Measurements from ENCODE around the gene STK25. TPM values are rescaled to one million over a fixed set of nuclear protein-coding genes. Genes with fewer than 3 reads are reported as not detected.
A peak's percentile ranks its signal among the peaks of the same experiment; 100 is the strongest.
"Not testable (repeated sequence)": the region's sequence is repeated elsewhere in the genome, so short reads cannot be mapped to it uniquely, and the experiment has no call there.

Gene STK25
- total RNA-seq, 2 donors from 2014 or later, result 105 to 109 TPM

GRCh38 chr2:241451840-241452506 lies 56.4 kb downstream of the STK25 start:
- DNase-seq (no peak), ATAC-seq (no peak)
- H3K9me3 ChIP-seq (ENCODE audit: control insufficient read depth, low read length, poor library complexity, severe bottlenecking), result no peaks in the 10 kb centered on the region
- peaks cover 6% of the 10 kb centered on the region for H3K27me3 Mint-ChIP-seq
- H3K4me3 Mint-ChIP-seq, result no peak overlapping the region
- no peaks in the 10 kb centered on the region for H3K4me1 Mint-ChIP-seq
- H3K27ac Mint-ChIP-seq, result no peak overlapping the region
- no peaks in the 10 kb centered on the region for H3K36me3 Mint-ChIP-seq (ENCODE audit: low read depth)

GRCh38 chr2:241450092-241450491 lies 58.3 kb downstream of the STK25 start:
- H3K36me3 Mint-ChIP-seq (ENCODE audit: low read depth); H3K4me3 Mint-ChIP-seq; ATAC-seq; DNase-seq; H3K4me1 Mint-ChIP-seq; H3K27ac Mint-ChIP-seq; H3K9me3 ChIP-seq (ENCODE audit: control insufficient read depth, low read length, poor library complexity, severe bottlenecking): not testable (repeated sequence)
- H3K27me3 Mint-ChIP-seq, result peaks cover 13% of the 10 kb centered on the region

GRCh38 chr2:241445426-241445825 lies 63.0 kb downstream of the STK25 start:
- Mint-ChIP-seq H3K27ac (no peak overlapping the region), H3K36me3 (ENCODE audit: low read depth) (peaks cover 2% of the 10 kb centered on the region), H3K27me3 (peaks cover 30% of the 10 kb centered on the region), H3K4me3 (no peak overlapping the region), H3K4me1 (peaks cover 13% of the 10 kb centered on the region)
- ATAC-seq (no peak), DNase-seq (no peak)
- H3K9me3 ChIP-seq (ENCODE audit: control insufficient read depth, low read length, poor library complexity, severe bottlenecking), result no peaks in the 10 kb centered on the region

GRCh38 chr2:241443486-241444223 lies 64.7 kb downstream of the STK25 start:
- H3K36me3 Mint-ChIP-seq (ENCODE audit: low read depth), result peaks cover 2% of the 10 kb centered on the region
- H3K27me3 Mint-ChIP-seq, result peaks cover 30% of the 10 kb centered on the region
- ATAC-seq, result peak; percentile 89
- peak overlapping the region; percentile 63 for H3K4me3 Mint-ChIP-seq
- H3K27ac Mint-ChIP-seq, result peak overlapping the region; percentile 75
- H3K4me1 Mint-ChIP-seq, result peaks cover 13% of the 10 kb centered on the region
- H3K9me3 ChIP-seq (ENCODE audit: control insufficient read depth, low read length, poor library complexity, severe bottlenecking), result no peaks in the 10 kb centered on the region
- peak; percentile 53 to 90 (median 78) for DNase-seq

Other genes with a start within 250 kb of the STK25 start
- gene HDLBP, start 192.9 kb downstream of the STK25 start, total RNA-seq, result 100 to 1,000 TPM; 136 to 175 TPM
- gene SEPTIN2, start 192.7 kb downstream of the STK25 start, total RNA-seq, result 100 to 1,000 TPM; 190 to 216 TPM
- gene FARP2, start 152.3 kb downstream of the STK25 start, total RNA-seq, result 10 to 100 TPM; 18.0 to 28.1 TPM
- gene BOK, start 50.2 kb upstream of the STK25 start, total RNA-seq, result not detected
- 10 to 100 TPM; 28.0 to 36.9 TPM for gene THAP4, start 128.6 kb upstream of the STK25 start, total RNA-seq
- 100 to 1,000 TPM; 104 to 119 TPM for gene ATG4B, start 129.1 kb upstream of the STK25 start, total RNA-seq
- gene DTYMK, start 178.2 kb upstream of the STK25 start, total RNA-seq, result 10 to 100 TPM; 11.9 TPM
- 10 to 100 TPM; 50.2 to 60.8 TPM for gene ING5, start 193.5 kb upstream of the STK25 start, total RNA-seq
- 10 to 100 TPM; 28.0 to 32.6 TPM for gene D2HGDH, start 226.0 kb upstream of the STK25 start, total RNA-seq